GM23248 (cell line): ENCODE results near the gene OR2T29.

Experiments
- EZH2 ChIP-seq: fragments of 200-600 bp; sonication (generic); IDR thresholded peaks from 2 replicates; pipeline ENCODE4 v1.6.1; 2018; ENCODE audit warnings: antibody characterized with exemption, mild to moderate bottlenecking; ENCODE audit not compliant: insufficient read depth, poor library complexity, severe bottlenecking
- EZH2phosphoT487 ChIP-seq: fragments of 200-600 bp; sonication (generic); IDR thresholded peaks from 2 replicates; pipeline ENCODE4 v1.6.1; 2018; ENCODE audit warnings: antibody characterized with exemption, moderate library complexity, mild to moderate bottlenecking, low read depth; ENCODE audit not compliant: insufficient read depth

DNA sequence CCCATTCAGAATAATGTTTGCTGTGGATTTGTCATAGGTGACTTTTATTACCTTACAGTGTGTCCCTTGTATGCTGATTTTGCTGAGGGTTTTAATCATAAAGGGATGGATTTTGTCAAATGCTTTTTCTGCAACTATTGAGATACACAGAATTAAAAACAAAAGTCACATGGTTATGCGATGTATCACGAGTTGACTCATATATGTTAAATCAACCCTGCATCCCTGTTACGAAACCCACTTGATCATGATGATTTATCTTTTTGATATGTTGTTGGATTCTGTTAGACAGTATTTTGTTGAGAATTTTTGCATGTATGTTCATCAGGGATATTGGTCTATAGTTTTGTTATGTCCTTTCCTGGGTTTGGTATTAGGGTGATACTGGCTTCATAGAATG is 22.7 kb upstream of the OR2T29 start:
- TF ChIP-seq EZH2phosphoT487: no peak
- TF ChIP-seq EZH2: no peak
